NT2/D1 (cell line): Measurements from ENCODE around the gene C19orf81.

ENCODE experiments used
- DNase-seq: peaks from one replicate; pipeline ENCODE4 v3.0.0-alpha.2; 2011; ENCODE audit warnings: low read depth, low spot score
- H3K27me3 ChIP-seq: 2 replicates; pipeline ENCODE4 v1.6.0; 2011; ENCODE audit warnings: mild to moderate bottlenecking; ENCODE audit not compliant: insufficient read length, insufficient read depth
- H3K36me3 ChIP-seq: 2 replicates; pipeline ENCODE4 v1.6.1; 2011; ENCODE audit warnings: mild to moderate bottlenecking, low read length, mixed read lengths; ENCODE audit not compliant: insufficient read depth, insufficient read length
- H3K4me1 ChIP-seq: 2 replicates; pipeline ENCODE4 v1.5.1; 2011; ENCODE audit not compliant: insufficient read depth, insufficient read length
- H3K4me3 ChIP-seq: 2 replicates; pipeline ENCODE4 v1.5.1; 2011; ENCODE audit warnings: low read depth; ENCODE audit not compliant: insufficient read length
- H3K9ac ChIP-seq: 2 replicates; pipeline ENCODE4 v1.6.0; 2011; ENCODE audit warnings: low read depth; ENCODE audit not compliant: insufficient read length
- H3K9me3 ChIP-seq: 2 replicates; pipeline ENCODE4 v1.5.1; 2011; ENCODE audit warnings: mild to moderate bottlenecking, low read length; ENCODE audit not compliant: insufficient read depth
- SUZ12 ChIP-seq: IDR thresholded peaks from 2 replicates; pipeline ENCODE4 v1.6.1; 2011; ENCODE audit not compliant: insufficient read length, insufficient read depth; ENCODE audit errors: extremely low read depth
- YY1 ChIP-seq: IDR thresholded peaks from 2 replicates; pipeline ENCODE4 v1.6.1; 2011; ENCODE audit not compliant: insufficient read length, insufficient read depth
- ZNF274 ChIP-seq: IDR thresholded peaks from 2 replicates; pipeline ENCODE4 v1.6.1; 2011; ENCODE audit warnings: mild to moderate bottlenecking, low read depth, low read length

Gene C19orf81

DNA sequence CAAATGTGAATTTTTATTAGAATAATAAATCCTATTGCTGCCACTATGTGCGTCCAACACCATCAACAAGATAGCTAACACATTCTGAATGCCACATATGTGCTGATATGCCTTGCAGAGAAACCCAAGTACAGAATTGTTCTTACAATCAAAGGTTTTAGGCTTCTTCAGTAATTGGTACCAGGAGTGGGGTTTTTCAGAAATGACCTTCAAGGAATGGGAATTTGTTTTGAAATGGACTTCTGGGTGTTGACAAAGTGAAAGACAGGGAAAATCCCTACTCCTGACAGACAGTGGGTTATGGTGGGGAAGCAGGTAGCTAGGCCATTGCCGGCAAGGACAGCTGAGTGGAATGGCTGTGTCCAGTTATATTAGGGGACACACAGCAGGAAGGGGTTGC is 15.3 kb upstream of the C19orf81 start:
- DNase-seq, result no peak
- Histone ChIP-seq H3K9ac (no peak overlapping the region), H3K36me3 (no peaks in the 10 kb centered on the region), H3K4me1 (peaks cover 8% of the 10 kb centered on the region), H3K4me3 (no peak overlapping the region), H3K27me3 (peaks cover 17% of the 10 kb centered on the region), H3K9me3 (peaks cover 6% of the 10 kb centered on the region; the same call in 1 of the 2 replicates)
- no peak for TF ChIP-seq ZNF274
- TF ChIP-seq SUZ12, result no peak
- TF ChIP-seq YY1, result no peak

DNA sequence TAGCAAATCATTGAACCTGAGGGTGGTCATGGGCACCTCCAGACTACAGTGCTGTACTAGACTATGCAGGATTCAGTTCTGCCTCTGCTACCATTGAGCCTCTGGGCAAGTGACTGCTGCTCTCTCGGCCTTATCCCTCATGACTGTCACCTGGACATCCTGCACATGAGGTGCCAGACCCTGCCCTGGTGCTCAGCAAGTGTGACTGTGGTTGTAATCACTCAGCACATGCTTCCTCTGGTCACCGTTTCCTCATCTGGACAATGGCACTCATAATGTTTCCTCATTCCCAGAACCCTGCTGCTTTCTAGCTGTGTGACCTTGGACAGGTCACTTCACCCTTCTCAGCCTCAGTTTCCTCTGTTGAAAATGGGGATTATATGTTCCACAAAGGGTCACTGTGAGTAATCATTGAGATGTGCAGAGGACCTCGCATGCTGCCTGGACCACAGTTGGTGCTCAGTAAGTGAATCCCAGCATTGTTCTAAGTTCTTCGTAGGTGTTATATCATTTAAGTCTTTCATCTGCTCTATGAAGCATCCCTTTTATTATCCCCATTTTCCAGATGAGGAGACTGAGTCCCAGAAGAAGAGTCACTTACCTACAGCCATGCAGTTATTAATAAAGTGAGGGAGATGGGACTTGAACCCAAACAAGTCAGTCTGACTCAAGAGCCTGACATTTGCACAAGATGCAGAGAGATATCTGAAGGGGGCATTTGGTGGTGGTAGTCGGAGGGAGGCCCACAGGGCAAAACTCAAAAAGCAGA is 12.7 kb upstream of the C19orf81 start:
- peaks cover 17% of the 10 kb centered on the region for H3K27me3 ChIP-seq
- no peak for DNase-seq
- peaks cover 1% of the 10 kb centered on the region for H3K4me1 ChIP-seq
- no peaks in the 10 kb centered on the region for H3K36me3 ChIP-seq
- H3K9me3 ChIP-seq, result peaks cover 6% of the 10 kb centered on the region; the same call in 1 of the 2 replicates
- no peak overlapping the region for H3K9ac ChIP-seq
- no peak overlapping the region for H3K4me3 ChIP-seq
- no peak for TF ChIP-seq ZNF274
- TF ChIP-seq SUZ12, result no peak
- TF ChIP-seq YY1, result no peak

GRCh38 chr19:50638600-50638999 is 10.6 kb upstream of the C19orf81 start:
- no peak for DNase-seq
- Histone ChIP-seq H3K4me3 (peak overlapping the region; percentile 75), H3K9me3 (peaks cover 6% of the 10 kb centered on the region; the same call in 1 of the 2 replicates), H3K27me3 (peaks cover 17% of the 10 kb centered on the region), H3K4me1 (no peaks in the 10 kb centered on the region), H3K9ac (peak overlapping the region; percentile 50), H3K36me3 (no peaks in the 10 kb centered on the region)
- TF ChIP-seq YY1, result no peak
- TF ChIP-seq SUZ12, result no peak
- TF ChIP-seq ZNF274, result no peak

DNA sequence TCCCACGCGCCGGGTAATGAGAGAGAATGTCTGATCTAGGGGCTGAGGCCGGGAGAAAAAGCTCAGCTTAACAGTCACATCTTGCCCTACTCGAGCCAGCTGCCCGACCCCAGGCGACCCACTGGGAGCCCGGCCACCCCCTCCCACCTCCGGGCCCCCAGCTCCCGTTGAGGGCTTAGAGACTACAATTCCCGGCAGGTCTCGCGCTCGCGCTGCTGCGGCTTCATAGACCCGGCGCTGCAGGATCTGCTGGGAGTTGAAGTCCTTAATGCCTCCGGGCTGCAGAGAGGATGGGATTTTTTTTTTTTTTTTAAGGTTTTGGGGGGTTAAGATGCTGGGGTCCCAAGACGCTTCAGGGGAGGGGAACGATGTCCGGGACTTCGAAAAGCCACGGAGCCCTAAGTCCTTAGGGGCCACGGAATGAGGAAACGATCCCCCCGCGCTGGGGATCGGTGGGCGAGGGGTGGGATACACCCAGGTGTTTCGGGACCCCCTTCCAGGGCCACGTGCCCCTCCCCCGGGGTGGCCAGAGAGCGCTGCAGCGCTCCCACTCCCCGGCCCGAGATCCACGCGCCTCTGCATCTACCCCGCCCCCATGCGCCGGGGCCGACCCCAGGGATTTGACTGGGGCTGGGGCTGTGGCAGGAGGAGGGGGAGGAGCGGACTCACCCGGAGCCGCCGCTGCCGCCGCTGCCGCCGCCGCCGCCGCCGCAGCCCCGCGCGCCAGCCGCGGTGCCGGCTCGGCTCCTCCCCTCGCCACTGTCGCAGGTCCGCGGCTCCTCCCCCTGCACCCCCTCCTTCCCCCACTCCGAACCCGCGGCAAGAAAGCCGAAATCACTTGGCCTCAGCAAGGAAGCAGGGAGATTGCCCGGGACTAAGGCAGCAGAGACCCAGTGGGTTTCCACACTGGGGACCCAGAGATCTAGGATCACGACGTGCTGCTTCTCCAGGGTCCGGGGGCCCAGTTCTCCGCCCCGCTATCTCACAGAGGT is 9.8 kb upstream of the C19orf81 start, which contains the start of gene SYT3:
SYT3 (minus strand) TSS at position 761 of the 992 bp plus-strand sequence. CDS start 2,470 bp downstream, outside the sequence.
- H3K36me3 ChIP-seq, result no peaks in the 10 kb centered on the region
- peaks cover 17% of the 10 kb centered on the region for H3K27me3 ChIP-seq
- H3K4me1 ChIP-seq, result no peaks in the 10 kb centered on the region
- H3K9ac ChIP-seq, result peak within 1 kb of the TSS; percentile 79
- TF ChIP-seq SUZ12 (no peak), ZNF274 (no peak), YY1 (no peak)
- H3K4me3 ChIP-seq, result peak within 1 kb of the TSS; percentile 75
- peaks cover 6% of the 10 kb centered on the region; the same call in 1 of the 2 replicates for H3K9me3 ChIP-seq
- no peak for DNase-seq

- DNase-seq, result no peak
- TF ChIP-seq SUZ12 (no peak), YY1 (no peak), ZNF274 (no peak)
- Histone ChIP-seq H3K4me1 (no peaks in the 10 kb centered on the region), H3K36me3 (no peaks in the 10 kb centered on the region), H3K9me3 (peaks cover 5% of the 10 kb centered on the region; the same call in 1 of the 2 replicates), H3K9ac (peak overlapping the region; percentile 73), H3K27me3 (peaks cover 17% of the 10 kb centered on the region), H3K4me3 (peak overlapping the region; percentile 75)
Measured at GRCh38 chr19:50640368-50640767, 8.9 kb upstream of the C19orf81 start.

- peaks cover 8% of the 10 kb centered on the region for H3K4me1 ChIP-seq
- no peak for DNase-seq
- TF ChIP-seq YY1 (no peak), ZNF274 (no peak), SUZ12 (no peak)
- no peaks in the 10 kb centered on the region for H3K27me3 ChIP-seq
- H3K9me3 ChIP-seq, result no peaks in the 10 kb centered on the region
- H3K36me3 ChIP-seq, result no peaks in the 10 kb centered on the region
- H3K9ac ChIP-seq, result no peak overlapping the region
- no peak overlapping the region for H3K4me3 ChIP-seq
Measured at GRCh38 chr19:50644315-50644915, 4.8 kb upstream of the C19orf81 start.
